Measurements from ENCODE around the gene DCTN5. TPM values are rescaled to one million over a fixed set of nuclear protein-coding genes. Genes with fewer than 3 reads are reported as not detected.

The DCTN5 gene
- polyA plus RNA-seq, 1 of the 3 experiments (the other 2 are of a cell fraction) = 45.6 TPM

DNA sequence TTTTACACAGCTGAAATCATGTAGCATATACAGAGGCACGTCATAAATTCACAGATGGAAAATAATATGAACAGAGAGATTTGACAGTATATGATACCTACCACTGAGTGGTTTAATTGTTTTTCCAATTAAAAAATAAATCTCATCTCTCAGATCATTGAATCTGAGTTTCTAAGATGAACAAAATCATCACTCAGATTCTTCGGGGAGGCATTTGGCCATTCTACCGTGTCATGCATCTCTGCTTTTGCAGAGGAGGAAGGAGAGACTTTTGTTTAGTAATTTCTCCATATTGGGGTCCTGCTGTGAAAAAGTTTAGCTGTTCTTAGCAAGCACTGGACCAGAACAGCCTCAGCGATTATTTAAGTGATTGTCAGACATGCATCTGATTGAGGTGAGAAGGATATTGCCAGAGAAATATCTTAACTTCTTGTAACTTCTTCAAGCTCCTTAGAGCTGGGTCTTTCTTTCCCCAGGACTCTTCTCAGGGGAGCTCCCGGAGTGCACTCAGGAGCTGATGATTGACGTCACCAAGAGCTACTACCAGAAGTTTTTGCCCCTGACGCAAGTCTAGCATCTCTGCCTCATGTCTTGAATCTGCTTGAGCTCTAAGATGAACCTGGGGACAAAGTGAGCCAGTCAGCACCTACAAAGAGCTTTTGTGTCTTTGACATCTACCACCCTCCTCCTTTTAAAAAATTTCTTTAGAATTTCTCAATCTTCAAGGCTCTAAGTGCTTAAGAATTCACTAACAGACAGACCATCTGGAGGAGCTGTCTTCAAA, 25.5 kb downstream of the DCTN5 start:
- H3K27ac ChIP-seq (ENCODE audit: low read depth in 2 of 2, low read length in 1 of 2) = no peak overlapping the region
- no peaks in the 10 kb centered on the region for H3K9me2 ChIP-seq
- TF ChIP-seq, protein P1, sequence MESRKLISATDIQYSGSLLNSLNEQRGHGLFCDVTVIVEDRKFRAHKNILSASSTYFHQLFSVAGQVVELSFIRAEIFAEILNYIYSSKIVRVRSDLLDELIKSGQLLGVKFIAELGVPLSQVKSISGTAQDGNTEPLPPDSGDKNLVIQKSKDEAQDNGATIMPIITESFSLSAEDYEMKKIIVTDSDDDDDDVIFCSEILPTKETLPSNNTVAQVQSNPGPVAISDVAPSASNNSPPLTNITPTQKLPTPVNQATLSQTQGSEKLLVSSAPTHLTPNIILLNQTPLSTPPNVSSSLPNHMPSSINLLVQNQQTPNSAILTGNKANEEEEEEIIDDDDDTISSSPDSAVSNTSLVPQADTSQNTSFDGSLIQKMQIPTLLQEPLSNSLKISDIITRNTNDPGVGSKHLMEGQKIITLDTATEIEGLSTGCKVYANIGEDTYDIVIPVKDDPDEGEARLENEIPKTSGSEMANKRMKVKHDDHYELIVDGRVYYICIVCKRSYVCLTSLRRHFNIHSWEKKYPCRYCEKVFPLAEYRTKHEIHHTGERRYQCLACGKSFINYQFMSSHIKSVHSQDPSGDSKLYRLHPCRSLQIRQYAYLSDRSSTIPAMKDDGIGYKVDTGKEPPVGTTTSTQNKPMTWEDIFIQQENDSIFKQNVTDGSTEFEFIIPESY (IDR thresholded peaks at IDR 0.05; ENCODE audit: borderline replicate concordance, low read depth) = no peak
- TF ChIP-seq FOSL2 (IDR thresholded peaks at IDR 0.05; ENCODE audit: borderline replicate concordance, low read depth) (no peak), MXI1 (IDR thresholded peaks at IDR 0.05; ENCODE audit: low read depth, low read length) (no peak), NFIC (IDR thresholded peaks at IDR 0.05; ENCODE audit: borderline replicate concordance) (no peak)
- TF ChIP-seq, protein P2, sequence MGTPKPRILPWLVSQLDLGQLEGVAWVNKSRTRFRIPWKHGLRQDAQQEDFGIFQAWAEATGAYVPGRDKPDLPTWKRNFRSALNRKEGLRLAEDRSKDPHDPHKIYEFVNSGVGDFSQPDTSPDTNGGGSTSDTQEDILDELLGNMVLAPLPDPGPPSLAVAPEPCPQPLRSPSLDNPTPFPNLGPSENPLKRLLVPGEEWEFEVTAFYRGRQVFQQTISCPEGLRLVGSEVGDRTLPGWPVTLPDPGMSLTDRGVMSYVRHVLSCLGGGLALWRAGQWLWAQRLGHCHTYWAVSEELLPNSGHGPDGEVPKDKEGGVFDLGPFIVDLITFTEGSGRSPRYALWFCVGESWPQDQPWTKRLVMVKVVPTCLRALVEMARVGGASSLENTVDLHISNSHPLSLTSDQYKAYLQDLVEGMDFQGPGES (IDR thresholded peaks at IDR 0.05; ENCODE audit: low read depth, low read length) = no peak
- no peaks in the 10 kb centered on the region for H3K9me3 ChIP-seq
- H3K36me3 ChIP-seq (replicated peaks in 1 of 2; ENCODE audit: control insufficient read depth in 1 of 2, insufficient read depth in 2 of 2, low read length in 1 of 2) = peaks cover 65 to 92% of the 10 kb centered on the region in 2 experiments
- H3K4me3 ChIP-seq (ENCODE audit: low read depth in 2 of 2, low read length in 1 of 2) = no peak overlapping the region
- 86% methylated on average over 7 of the region's 7 CpGs for WGBS (ENCODE audit: low lambda C conversion rate)
- no peak overlapping the region for H3K9ac ChIP-seq
- no peaks in the 10 kb centered on the region for H3K27me3 ChIP-seq (ENCODE audit: insufficient read depth)
- H2AFZ ChIP-seq (ENCODE audit: low read depth) = no peak overlapping the region
- CTCF ChIA-PET = interaction anchor here (1.3 kb wide), 1 partner anchor 10 kb away, joined by 4 read pairs; no protein-coding TSS in a partner anchor
- peaks cover 6% of the 10 kb centered on the region; the same call in 1 of the 2 replicates for H3K79me2 ChIP-seq (ENCODE audit: insufficient read depth)
- H4K20me1 ChIP-seq (ENCODE audit: insufficient read depth) = peaks cover 3% of the 10 kb centered on the region
- H3K4me1 ChIP-seq (ENCODE audit: control insufficient read depth in 1 of 2, insufficient read depth in 2 of 2, low read depth in 1 of 2, low read length in 1 of 2) = peaks cover 0 to 12% of the 10 kb centered on the region in 2 experiments; a peak in 1 of 4 replicates
- DNase-seq = no peak
- no peak overlapping the region for H3K4me2 ChIP-seq
- H3F3A ChIP-seq (replicated peaks; ENCODE audit: insufficient read depth) = peaks cover 16% of the 10 kb centered on the region
- POLR2A ChIA-PET = no interaction called here

DNA sequence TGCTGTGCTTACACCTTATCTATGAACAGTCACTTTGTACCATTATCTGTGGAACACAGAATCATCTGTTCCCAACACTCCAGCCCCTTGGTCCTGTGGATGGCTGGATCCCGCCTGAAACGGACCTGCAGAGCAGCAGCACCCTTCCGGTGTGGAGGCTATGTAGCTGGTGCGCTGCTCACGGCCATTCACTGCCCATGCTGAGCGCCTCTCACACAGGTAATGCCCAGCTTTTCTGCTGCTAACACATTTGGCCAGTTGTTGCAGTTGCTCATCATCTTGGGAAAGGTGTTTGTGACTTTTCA, 26.0 kb downstream of the DCTN5 start:
- Histone ChIP-seq H3K27me3 (ENCODE audit: insufficient read depth) (no peaks in the 10 kb centered on the region), H4K20me1 (ENCODE audit: insufficient read depth) (peaks cover 3% of the 10 kb centered on the region), H3K36me3 (replicated peaks in 1 of 2; ENCODE audit: control insufficient read depth in 1 of 2, insufficient read depth in 2 of 2, low read length in 1 of 2) (peaks cover 64 to 92% of the 10 kb centered on the region in 2 experiments), H3K9me2 (no peaks in the 10 kb centered on the region), H3K4me2 (no peak overlapping the region), H2AFZ (ENCODE audit: low read depth) (no peak overlapping the region), H3K27ac (ENCODE audit: low read depth in 2 of 2, low read length in 1 of 2) (no peak overlapping the region), H3K9ac (no peak overlapping the region), H3K9me3 (no peaks in the 10 kb centered on the region), H3K4me1 (ENCODE audit: control insufficient read depth in 1 of 2, insufficient read depth in 2 of 2, low read depth in 1 of 2, low read length in 1 of 2) (peaks cover 0 to 12% of the 10 kb centered on the region in 2 experiments; a peak in 1 of 4 replicates), H3K79me2 (ENCODE audit: insufficient read depth) (peaks cover 3% of the 10 kb centered on the region; the same call in 1 of the 2 replicates), H3F3A (replicated peaks; ENCODE audit: insufficient read depth) (peaks cover 16% of the 10 kb centered on the region), H3K4me3 (ENCODE audit: low read depth in 2 of 2, low read length in 1 of 2) (no peak overlapping the region)
- CTCF ChIA-PET = interaction anchor here (1.3 to 3.1 kb wide), 2 partner anchors 10 to 11 kb away, joined by 4 to 19 read pairs; partner anchors contain the start of gene PLK1
- DNase-seq = no peak
- 96% methylated on average over 3 of the region's 6 CpGs for WGBS (ENCODE audit: low lambda C conversion rate)
- TF ChIP-seq, protein P2 (IDR thresholded peaks at IDR 0.05; ENCODE audit: low read depth, low read length) = no peak
- no peak for TF ChIP-seq GATA2 (CRISPR knock-in tag; IDR thresholded peaks at IDR 0.05)
- TF ChIP-seq RCOR1 (IDR thresholded peaks at IDR 0.05; ENCODE audit: low read length) = no peak
- no peak for TF ChIP-seq RAD21 (IDR thresholded peaks at IDR 0.05; ENCODE audit: low read length)
- no peak for TF ChIP-seq RFX5 (IDR thresholded peaks at IDR 0.05; ENCODE audit: low read length)
- no peak for TF ChIP-seq FOSL2 (IDR thresholded peaks at IDR 0.05; ENCODE audit: borderline replicate concordance, low read depth)
- TF ChIP-seq, protein P3, sequence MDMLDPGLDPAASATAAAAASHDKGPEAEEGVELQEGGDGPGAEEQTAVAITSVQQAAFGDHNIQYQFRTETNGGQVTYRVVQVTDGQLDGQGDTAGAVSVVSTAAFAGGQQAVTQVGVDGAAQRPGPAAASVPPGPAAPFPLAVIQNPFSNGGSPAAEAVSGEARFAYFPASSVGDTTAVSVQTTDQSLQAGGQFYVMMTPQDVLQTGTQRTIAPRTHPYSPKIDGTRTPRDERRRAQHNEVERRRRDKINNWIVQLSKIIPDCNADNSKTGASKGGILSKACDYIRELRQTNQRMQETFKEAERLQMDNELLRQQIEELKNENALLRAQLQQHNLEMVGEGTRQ (IDR thresholded peaks at IDR 0.05; ENCODE audit: borderline replicate concordance, low read depth, low read length) = no peak
- POLR2A ChIA-PET = no interaction called here

All from SK-N-SH (cell line).